ENCODE data around the gene GPR15LG. TPM values are rescaled to one million over a fixed set of nuclear protein-coding genes. Genes with fewer than 3 reads are reported as not detected.

GPR15LG gene
- total RNA-seq = not detected in 2 replicates

DNA sequence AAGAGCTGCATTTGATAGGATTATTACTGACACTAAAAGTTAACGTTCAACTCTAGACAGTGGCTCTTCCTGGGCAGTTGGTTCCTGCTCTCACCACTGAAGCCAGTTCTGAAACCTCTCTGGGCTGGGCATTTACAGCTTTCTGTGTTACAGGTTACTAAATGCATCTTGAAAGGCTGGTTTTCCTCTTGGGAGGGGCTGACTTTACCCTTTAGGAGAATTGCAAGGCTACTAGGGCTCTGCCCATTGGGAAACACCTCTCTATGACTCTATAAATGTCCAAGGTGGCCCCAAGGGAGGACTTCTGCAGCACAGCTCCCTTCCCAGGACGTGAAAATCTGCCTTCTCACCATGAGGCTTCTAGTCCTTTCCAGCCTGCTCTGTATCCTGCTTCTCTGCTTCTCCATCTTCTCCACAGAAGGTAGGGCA is at the start of gene GPR15LG:
Gene GPR15LG, plus strand, starts transcription at position 301 of the 429 bp plus-strand sequence. Its CDS starts 51 bp downstream, at position 352.

GRCh38 chr10:84139126-84140035 is 34.2 kb upstream of the GPR15LG start, which contains the start of gene GHITM:
Gene GHITM, plus strand, starts transcription at chr10:84139509. Its CDS starts 1,992 bp downstream, at chr10:84141501.

GRCh38 chr10:84194424-84195043 is 20.9 kb downstream of the GPR15LG start, which contains the start of gene CDHR1:
Gene CDHR1, plus strand, starts transcription at chr10:84194537. Its CDS starts 224 bp downstream, at chr10:84194761.

DNA sequence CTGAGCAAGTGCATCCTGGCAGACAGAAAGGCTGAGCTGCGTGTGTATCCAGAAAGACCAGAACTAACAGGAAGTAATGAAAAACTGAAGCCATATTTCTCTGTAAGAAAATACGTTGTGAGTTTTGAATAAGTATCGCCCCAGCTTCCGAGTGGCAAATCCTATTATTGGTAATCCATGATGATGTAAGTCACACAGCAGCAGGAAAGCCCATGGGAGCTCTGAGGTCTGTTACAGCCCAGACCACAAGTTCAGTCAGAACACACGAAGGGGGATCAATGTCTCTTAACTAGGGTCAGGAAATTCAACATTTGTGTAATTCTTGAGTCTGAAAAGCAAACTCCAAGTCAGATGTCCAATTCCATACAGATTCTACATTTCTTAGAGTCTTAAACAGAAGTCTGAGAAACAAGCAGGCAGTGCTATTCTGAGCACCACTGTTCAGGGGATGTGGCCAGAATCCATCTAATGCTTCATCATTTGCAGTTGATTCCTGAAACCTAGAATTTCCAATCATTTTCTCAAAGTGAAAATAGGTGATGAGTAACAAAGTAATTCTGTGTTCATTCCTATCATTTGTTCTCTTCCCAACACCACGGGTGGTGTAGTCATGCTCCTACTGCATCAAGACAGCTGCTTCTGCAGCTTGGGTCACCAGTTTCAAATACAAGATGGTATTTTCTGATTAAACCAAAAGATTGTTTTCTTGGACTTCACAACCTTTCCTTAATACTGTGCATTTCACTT is 52.0 kb downstream of the GPR15LG start, which contains the start of gene LRIT2:
Gene LRIT2, minus strand, starts transcription at position 118 of the 747 bp plus-strand sequence. Its CDS starts 24 bp downstream, at position 94.

Other genes starting within 250 kb of the GPR15LG start
- gene GHITM, start 34.3 kb upstream of the GPR15LG start, total RNA-seq = 176 and 185 TPM in 2 replicates
- gene CDHR1, start 20.7 kb downstream of the GPR15LG start, total RNA-seq = 0.11 and 0.26 TPM in 2 replicates
- not detected in 2 replicates for gene LRIT2, start 51.7 kb downstream of the GPR15LG start, total RNA-seq
- gene LRIT1, start 67.7 kb downstream of the GPR15LG start, total RNA-seq = not detected in 2 replicates
- not detected in 2 replicates for gene RGR, start 71.3 kb downstream of the GPR15LG start, total RNA-seq
- 49.4 and 56.1 TPM in 2 replicates for gene CCSER2, start 154.8 kb downstream of the GPR15LG start, total RNA-seq

Measured in articular chondrocyte of knee joint (primary cell).